AG09319 (cell line): ENCODE data around the gene OR5K2.
A peak's percentile ranks its signal among the peaks of the same experiment; 100 is the strongest.

ENCODE experiments used
- DNase-seq: peaks from one replicate; pipeline ENCODE4 v3.0.0-alpha.2; 2010; ENCODE audit warnings: low read depth; ENCODE audit errors: extremely low read depth
- TF ChIP-seq, protein P1 (sequence below): IDR thresholded peaks from 2 replicates; pipeline ENCODE4 v1.5.1; 2011; ENCODE audit warnings: low read depth, mild to moderate bottlenecking, inconsistent platforms, low read length, moderate library complexity

Gene OR5K2

DNA sequence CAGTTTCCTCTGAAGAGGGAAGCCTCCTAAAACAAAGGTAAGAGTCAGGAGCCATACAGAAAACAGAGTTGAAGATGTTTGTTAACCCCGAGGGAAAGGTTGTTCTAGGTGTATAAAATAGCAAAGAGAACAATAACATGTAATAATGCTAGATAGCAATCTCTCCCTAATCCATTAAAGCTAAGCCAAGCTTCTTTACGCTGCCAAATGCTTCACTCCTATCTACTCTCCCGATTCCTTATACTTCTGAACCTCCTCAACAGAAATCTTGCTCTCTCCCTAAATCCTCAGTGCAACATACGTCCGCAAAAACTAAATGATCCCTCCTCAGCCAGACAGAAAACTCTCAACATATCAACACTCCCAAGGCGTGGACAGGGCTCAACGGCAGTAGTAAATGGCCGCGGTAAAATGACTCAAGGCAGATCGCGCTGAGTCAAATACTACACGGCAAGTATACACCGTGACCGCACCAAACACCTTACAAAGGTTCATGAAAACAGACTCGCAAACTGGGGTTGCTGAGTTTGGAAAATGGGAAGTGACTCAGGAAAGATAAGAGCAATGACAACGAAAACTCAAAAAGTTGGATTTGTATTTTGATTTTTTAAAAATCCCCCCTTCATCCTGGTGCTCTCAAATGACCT lies 24.5 kb downstream of the OR5K2 start:
- peak; percentile 7 for DNase-seq
- TF ChIP-seq, protein P1, sequence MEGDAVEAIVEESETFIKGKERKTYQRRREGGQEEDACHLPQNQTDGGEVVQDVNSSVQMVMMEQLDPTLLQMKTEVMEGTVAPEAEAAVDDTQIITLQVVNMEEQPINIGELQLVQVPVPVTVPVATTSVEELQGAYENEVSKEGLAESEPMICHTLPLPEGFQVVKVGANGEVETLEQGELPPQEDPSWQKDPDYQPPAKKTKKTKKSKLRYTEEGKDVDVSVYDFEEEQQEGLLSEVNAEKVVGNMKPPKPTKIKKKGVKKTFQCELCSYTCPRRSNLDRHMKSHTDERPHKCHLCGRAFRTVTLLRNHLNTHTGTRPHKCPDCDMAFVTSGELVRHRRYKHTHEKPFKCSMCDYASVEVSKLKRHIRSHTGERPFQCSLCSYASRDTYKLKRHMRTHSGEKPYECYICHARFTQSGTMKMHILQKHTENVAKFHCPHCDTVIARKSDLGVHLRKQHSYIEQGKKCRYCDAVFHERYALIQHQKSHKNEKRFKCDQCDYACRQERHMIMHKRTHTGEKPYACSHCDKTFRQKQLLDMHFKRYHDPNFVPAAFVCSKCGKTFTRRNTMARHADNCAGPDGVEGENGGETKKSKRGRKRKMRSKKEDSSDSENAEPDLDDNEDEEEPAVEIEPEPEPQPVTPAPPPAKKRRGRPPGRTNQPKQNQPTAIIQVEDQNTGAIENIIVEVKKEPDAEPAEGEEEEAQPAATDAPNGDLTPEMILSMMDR, result no peak

DNA sequence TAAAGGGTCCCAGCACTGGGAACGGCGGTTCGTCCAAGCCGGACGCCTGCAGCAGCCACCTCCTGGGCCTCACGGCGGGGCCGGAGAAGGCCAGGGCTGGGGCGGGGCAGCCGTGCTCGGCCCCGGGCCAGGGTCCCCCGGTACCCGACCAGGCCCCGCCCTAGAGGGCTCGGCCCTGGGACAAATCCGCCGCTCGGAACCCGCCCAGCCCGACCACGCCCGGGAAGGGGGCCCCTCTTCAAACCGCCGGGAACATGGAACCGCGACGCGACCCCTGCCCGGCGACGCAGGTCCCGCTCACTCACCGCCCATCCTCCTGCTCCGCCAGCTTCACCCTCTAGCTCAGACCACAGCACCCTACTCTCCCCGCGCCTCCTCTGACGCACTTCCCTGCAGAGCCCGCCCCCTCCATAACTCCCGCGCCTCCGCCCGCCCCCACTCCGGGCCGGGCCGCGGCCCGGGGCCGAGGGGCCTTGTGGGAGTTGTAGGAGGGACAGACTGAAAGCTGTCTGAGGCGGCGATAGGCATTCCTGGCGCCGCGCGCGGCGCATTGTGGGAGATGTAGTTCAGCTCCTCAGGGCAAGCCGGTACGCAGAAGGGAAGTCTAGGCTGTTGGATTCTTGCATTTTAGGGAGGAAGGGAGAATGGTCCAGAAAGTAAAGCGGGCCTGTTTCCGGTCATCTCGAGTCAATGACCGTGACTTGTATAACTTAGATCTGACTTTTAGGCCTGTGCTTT lies 25.2 kb downstream of the OR5K2 start, which contains the start of gene CLDND1:
Gene CLDND1 (minus strand): TSS at position 359 of the 738 bp plus-strand sequence. CDS start 1,478 bp downstream, outside the sequence.
- DNase-seq, result peak; percentile 88
- TF ChIP-seq, protein P1, result no peak

- TF ChIP-seq, protein P1, result no peak
- DNase-seq, result no peak
Measured at GRCh38 chr3:98525494-98525893, 28.0 kb downstream of the OR5K2 start.

GRCh38 chr3:98528474-98529346 lies 31.2 kb downstream of the OR5K2 start:
- no peak for DNase-seq
- TF ChIP-seq, protein P1, result no peak

GRCh38 chr3:98529856-98530459 lies 32.5 kb downstream of the OR5K2 start:
- DNase-seq, result no peak
- TF ChIP-seq, protein P1, result no peak

- DNase-seq, result no peak
- TF ChIP-seq, protein P1, result no peak
Measured at GRCh38 chr3:98530676-98531075, 33.2 kb downstream of the OR5K2 start.
